Measurements from ENCODE around the gene SMCR8. TPM values are rescaled to one million over a fixed set of nuclear protein-coding genes. Genes with fewer than 3 reads are reported as not detected.

SMCR8 gene
- total and polyA plus RNA-seq, 10 of the 15 experiments (the other 5 are each of a cell fraction or from before 2014, with no cell fraction given) = 0.52 to 16.4 (median 8.0) TPM

- no TSS peak for BruUV-seq (replicated peaks)
- intact Hi-C loops (cut with micrococcal nuclease; ENCODE audit: unreplicated experiment) (loop anchor here (2.0 to 5.0 kb wide), 2 partner anchors 55 to 134 kb away; partner anchors contain the start of genes ALKBH5 and MIEF2), in situ Hi-C loops (cut with MboI) (no loop called here)
- ChIA-PET POLR2A (no interaction called here), RAD21 (ENCODE audit: unreplicated experiment) (no interaction called here), CTCF (no interaction called here), SMC1A (ENCODE audit: uncharacterized antibody, unreplicated experiment) (no interaction called here)
- no peak overlapping the region for H2AFZ ChIP-seq (ENCODE audit: control insufficient read depth, low read depth, low read length)
- H3K4me1 ChIP-seq (ENCODE audit: control insufficient read depth, insufficient read depth, low read length) = peaks cover 22% of the 10 kb centered on the region
- H3K9ac ChIP-seq (ENCODE audit: control insufficient read depth, insufficient read depth, low read length) = peak overlapping the region; percentile 90
- H3K9me3 ChIP-seq (replicated peaks; ENCODE audit: control insufficient read depth, insufficient read depth, low read length) = no peaks in the 10 kb centered on the region
- ATAC-seq = no peak
- H3K4me2 ChIP-seq (ENCODE audit: control insufficient read depth, insufficient read depth) = peak overlapping the region; percentile 56
- peak overlapping the region; percentile 84; the same call in 1 of the 2 replicates for H3K27ac ChIP-seq (ENCODE audit: control insufficient read depth, insufficient read depth)
- 62% methylated on average over 11 of the region's 11 CpGs for WGBS (ENCODE audit: insufficient coverage, insufficient replicate concordance, low lambda C conversion rate, missing lambda C conversion rate)
- peak overlapping the region; percentile 89 for H3K4me3 ChIP-seq
- TF ChIP-seq MLLT1 (IDR thresholded peaks at IDR 0.05) (peak; percentile 25; the same call in 1 of the 2 replicates), STAT1 (conservative IDR thresholded peaks at IDR 0.05) (no peak)
- TF ChIP-seq, protein P1, sequence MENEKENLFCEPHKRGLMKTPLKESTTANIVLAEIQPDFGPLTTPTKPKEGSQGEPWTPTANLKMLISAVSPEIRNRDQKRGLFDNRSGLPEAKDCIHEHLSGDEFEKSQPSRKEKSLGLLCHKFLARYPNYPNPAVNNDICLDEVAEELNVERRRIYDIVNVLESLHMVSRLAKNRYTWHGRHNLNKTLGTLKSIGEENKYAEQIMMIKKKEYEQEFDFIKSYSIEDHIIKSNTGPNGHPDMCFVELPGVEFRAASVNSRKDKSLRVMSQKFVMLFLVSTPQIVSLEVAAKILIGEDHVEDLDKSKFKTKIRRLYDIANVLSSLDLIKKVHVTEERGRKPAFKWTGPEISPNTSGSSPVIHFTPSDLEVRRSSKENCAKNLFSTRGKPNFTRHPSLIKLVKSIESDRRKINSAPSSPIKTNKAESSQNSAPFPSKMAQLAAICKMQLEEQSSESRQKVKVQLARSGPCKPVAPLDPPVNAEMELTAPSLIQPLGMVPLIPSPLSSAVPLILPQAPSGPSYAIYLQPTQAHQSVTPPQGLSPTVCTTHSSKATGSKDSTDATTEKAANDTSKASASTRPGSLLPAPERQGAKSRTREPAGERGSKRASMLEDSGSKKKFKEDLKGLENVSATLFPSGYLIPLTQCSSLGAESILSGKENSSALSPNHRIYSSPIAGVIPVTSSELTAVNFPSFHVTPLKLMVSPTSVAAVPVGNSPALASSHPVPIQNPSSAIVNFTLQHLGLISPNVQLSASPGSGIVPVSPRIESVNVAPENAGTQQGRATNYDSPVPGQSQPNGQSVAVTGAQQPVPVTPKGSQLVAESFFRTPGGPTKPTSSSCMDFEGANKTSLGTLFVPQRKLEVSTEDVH (IDR thresholded peaks at IDR 0.05; ENCODE audit: low read depth, partially characterized antibody) = no peak
- H3K36me3 ChIP-seq (ENCODE audit: control insufficient read depth in 2 of 2, insufficient read depth in 2 of 2, low read length in 1 of 2) = peaks cover 0 to 9% of the 10 kb centered on the region in 2 experiments; a peak in 1 of 4 replicates
- FAIRE-seq = no peak
- H4K20me1 ChIP-seq (ENCODE audit: control insufficient read depth, insufficient read depth) = peaks cover 8% of the 10 kb centered on the region; the same call in 1 of the 2 replicates
- no peaks in the 10 kb centered on the region for H3K27me3 ChIP-seq (replicated peaks in 1 of 2; ENCODE audit: control insufficient read depth in 2 of 2, insufficient read depth in 2 of 2, low read length in 1 of 2)
- peaks cover 73% of the 10 kb centered on the region for H3K79me2 ChIP-seq (ENCODE audit: control insufficient read depth, insufficient read depth, low read length)
- no peak for DNase-seq (ENCODE audit: low read depth, low spot score)
These were observed 868 bp downstream of the SMCR8 start for GRCh38 chr17:18315961-18316360.
